IMR-90 (cell line): Measurements from ENCODE around the gene CCDC27. TPM values are rescaled to one million over a fixed set of nuclear protein-coding genes. Genes with fewer than 3 reads are reported as not detected.

Experiments
- ATAC-seq: fragments of 200-7000 bp; cut with Tn5 transposase; 2 replicates; pipeline ENCODE4 v1.9.1; 2020; ENCODE audit warnings: low read depth, mild to moderate bottlenecking, moderate library complexity
- BruUV-seq: library from RNA; stranded (reverse); fragments of 400-500 nt; replicated peaks from 2 replicates; lab custom pipeline; 2021; lab: Mats Ljungman, UMichigan
- CTCF ChIA-PET: fragments of 300-600 bp; formaldehyde crosslinking; extraction: SDS; loops from one replicate; lab custom pipeline; 2021; ENCODE audit warnings: antibody characterized with exemption; lab: Yijun Ruan, JAX
- POLR2A ChIA-PET: fragments of 300-600 bp; sonication (Branson Sonifier 250); formaldehyde crosslinking; loops from one replicate; lab custom pipeline; 2022; ENCODE audit warnings: antibody characterized with exemption; ENCODE audit not compliant: unreplicated experiment; lab: Charles Lee
- DNase-seq: peaks from one replicate; pipeline ENCODE4 v3.0.0; 2013
- H2AFZ ChIP-seq: replicated peaks from 2 replicates; pipeline ENCODE3; 2013; ENCODE audit warnings: low read length, mild to moderate bottlenecking; ENCODE audit not compliant: poor library complexity
- H2AK5ac ChIP-seq: 2 replicates; pipeline ENCODE4 v1.6.1; 2013; ENCODE audit warnings: low read depth, low read length, inconsistent platforms
- H2AK9ac ChIP-seq: replicated peaks from 2 replicates; pipeline ENCODE3; 2013; ENCODE audit warnings: mild to moderate bottlenecking, low read depth, low read length, moderate library complexity; ENCODE audit not compliant: poor library complexity
- H2BK120ac ChIP-seq: 2 replicates; pipeline ENCODE4 v1.6.1; 2013; ENCODE audit warnings: low read depth, low read length, inconsistent platforms
- H2BK15ac ChIP-seq: 3 replicates; pipeline ENCODE4 v1.6.1; 2013; ENCODE audit warnings: low read depth, low read length, inconsistent platforms
- H2BK20ac ChIP-seq: 2 replicates; pipeline ENCODE4 v1.6.1; 2013; ENCODE audit warnings: low read depth, mild to moderate bottlenecking, inconsistent platforms, low read length, moderate library complexity
- H2BK5ac ChIP-seq: 2 replicates; pipeline ENCODE4 v1.6.1; 2013; ENCODE audit warnings: mild to moderate bottlenecking, low read depth, low read length, inconsistent platforms; ENCODE audit not compliant: poor library complexity, severe bottlenecking
- H3K14ac ChIP-seq: replicated peaks from 2 replicates; pipeline ENCODE4 v1.6.1; 2013; ENCODE audit warnings: low read depth, low read length, inconsistent platforms
- H3K18ac ChIP-seq: 2 replicates; pipeline ENCODE4 v1.6.1; 2013; ENCODE audit warnings: low read depth, low read length, control low read depth
- H3K23ac ChIP-seq: 2 replicates; pipeline ENCODE4 v1.6.1; 2013; ENCODE audit warnings: low read depth, low read length, inconsistent platforms
- H3K27ac ChIP-seq: 2 replicates; pipeline ENCODE4 v1.5.1; 2013; ENCODE audit warnings: mild to moderate bottlenecking, control low read depth, low read length; ENCODE audit not compliant: insufficient read depth
- H3K27me3 ChIP-seq: 2 replicates; pipeline ENCODE4 v1.6.1; 2013; ENCODE audit warnings: low read length; ENCODE audit not compliant: control insufficient read depth, insufficient read depth
- H3K36me3 ChIP-seq: 2 replicates; pipeline ENCODE4 v1.6.1; 2013; ENCODE audit warnings: low read length, mixed read lengths; ENCODE audit not compliant: control insufficient read depth, insufficient read depth
- H3K4ac ChIP-seq: 2 replicates; pipeline ENCODE4 v1.6.1; 2013; ENCODE audit warnings: low read depth, low read length, inconsistent platforms
- H3K4me1 ChIP-seq: 2 replicates; pipeline ENCODE4 v1.6.1; 2013; ENCODE audit warnings: low read length, mixed read lengths; ENCODE audit not compliant: control insufficient read depth, insufficient read depth
- H3K4me2 ChIP-seq: 2 replicates; pipeline ENCODE4 v1.6.1; 2013; ENCODE audit warnings: low read depth, mild to moderate bottlenecking, control low read depth, low read length, moderate library complexity
- H3K4me3 ChIP-seq: 2 replicates; pipeline ENCODE4 v1.5.1; 2013; ENCODE audit warnings: low read depth, mild to moderate bottlenecking, control low read depth, low read length, moderate library complexity; ENCODE audit not compliant: insufficient read depth
- H3K56ac ChIP-seq: 2 replicates; pipeline ENCODE4 v1.6.1; 2013; ENCODE audit warnings: low read length, inconsistent platforms; ENCODE audit not compliant: insufficient read depth; ENCODE audit errors: extremely low read depth
- H3K79me1 ChIP-seq, 2 experiments: 2 replicates each; pipeline ENCODE4 v1.6.1; 2013; ENCODE audit warnings: low read length in 2 of 2, inconsistent platforms in 1 of 2, low read depth in 1 of 2
- H3K9ac ChIP-seq: 2 replicates; pipeline ENCODE4 v1.6.1; 2013; ENCODE audit warnings: low read depth, low read length, control low read depth
- H3K9me1 ChIP-seq: 2 replicates; pipeline ENCODE4 v1.6.1; 2013; ENCODE audit warnings: low read length, inconsistent platforms; ENCODE audit not compliant: insufficient read depth
- H3K9me3 ChIP-seq: 2 replicates; pipeline ENCODE4 v1.6.1; 2013; ENCODE audit warnings: low read length; ENCODE audit not compliant: control insufficient read depth, insufficient read depth
- H4K20me1 ChIP-seq: 2 replicates; pipeline ENCODE4 v1.6.1; 2013; ENCODE audit warnings: low read length, inconsistent platforms; ENCODE audit not compliant: insufficient read depth
- H4K5ac ChIP-seq: 2 replicates; pipeline ENCODE4 v1.6.1; 2013; ENCODE audit warnings: mild to moderate bottlenecking, low read depth, low read length, control low read depth
- H4K8ac ChIP-seq, 2 experiments: 2 replicates each; pipeline ENCODE4 v1.6.1; 2013; ENCODE audit warnings: low read depth in 2 of 2, low read length in 2 of 2, control low read depth in 1 of 2, inconsistent platforms in 1 of 2
- H4K91ac ChIP-seq: 2 replicates; pipeline ENCODE4 v1.6.1; 2013; ENCODE audit warnings: low read depth, low read length, inconsistent platforms; ENCODE audit not compliant: insufficient read depth
- BHLHE40 ChIP-seq: fragments of 150-350 bp; IDR thresholded peaks from 2 replicates; pipeline ENCODE4 v1.6.1; 2016; ENCODE audit warnings: mild to moderate bottlenecking, low read depth, low read length
- CEBPB ChIP-seq: IDR thresholded peaks from 2 replicates; pipeline ENCODE4 v1.6.1; 2012; ENCODE audit warnings: low read depth, low read length, improper control_type of control experiment
- CHD1 ChIP-seq: IDR thresholded peaks from 2 replicates; pipeline ENCODE4 v1.6.1; 2012; ENCODE audit warnings: low read depth, low read length, improper control_type of control experiment
- CTCF ChIP-seq: conservative IDR thresholded peaks from 2 replicates; pipeline ENCODE4 v1.5.1; 2012; ENCODE audit warnings: mild to moderate bottlenecking, low read depth, low read length, improper control_type of control experiment
- ELK1 ChIP-seq: fragments of 150-350 bp; IDR thresholded peaks from 2 replicates; pipeline ENCODE4 v1.6.1; 2016; ENCODE audit warnings: low read depth, mild to moderate bottlenecking, low read length, moderate library complexity, borderline replicate concordance
- FOS ChIP-seq: fragments of 150-350 bp; IDR thresholded peaks from 2 replicates; pipeline ENCODE4 v1.6.1; 2016; ENCODE audit warnings: low read depth, low read length
- MAFK ChIP-seq: IDR thresholded peaks from 2 replicates; pipeline ENCODE4 v1.6.1; 2012; ENCODE audit warnings: low read depth, low read length, improper control_type of control experiment
- MAZ ChIP-seq: IDR thresholded peaks from 2 replicates; pipeline ENCODE4 v1.6.1; 2012; ENCODE audit warnings: low read depth, mild to moderate bottlenecking, low read length, improper control_type of control experiment, moderate library complexity, borderline replicate concordance
- MXI1 ChIP-seq: IDR thresholded peaks from 2 replicates; pipeline ENCODE4 v1.6.1; 2012; ENCODE audit warnings: low read depth, mild to moderate bottlenecking, low read length, moderate library complexity, borderline replicate concordance
- NFE2L2 ChIP-seq: fragments of 150-350 bp; IDR thresholded peaks from 2 replicates; pipeline ENCODE4 v1.6.1; 2016; ENCODE audit warnings: low read depth, mild to moderate bottlenecking, low read length
- POLR2A ChIP-seq: IDR thresholded peaks from 2 replicates; pipeline ENCODE4 v1.6.1; 2012; ENCODE audit warnings: mild to moderate bottlenecking, low read depth, low read length
- RAD21 ChIP-seq: IDR thresholded peaks from 2 replicates; pipeline ENCODE4 v1.6.1; 2012; ENCODE audit warnings: low read length, improper control_type of control experiment
- RCOR1 ChIP-seq: IDR thresholded peaks from 2 replicates; pipeline ENCODE4 v1.6.1; 2012; ENCODE audit warnings: mild to moderate bottlenecking, low read length, improper control_type of control experiment; ENCODE audit not compliant: insufficient replicate concordance
- RFX5 ChIP-seq: IDR thresholded peaks from 2 replicates; pipeline ENCODE4 v1.8.0; 2012; ENCODE audit warnings: low read depth, mild to moderate bottlenecking, low read length, moderate library complexity
- SMC3 ChIP-seq: fragments of 150-350 bp; IDR thresholded peaks from 2 replicates; pipeline ENCODE4 v1.6.1; 2016; ENCODE audit warnings: low read depth, mild to moderate bottlenecking, antibody characterized with exemption, low read length, moderate library complexity
- USF2 ChIP-seq: fragments of 150-350 bp; IDR thresholded peaks from 2 replicates; pipeline ENCODE4 v1.6.1; 2017; ENCODE audit warnings: mild to moderate bottlenecking, antibody characterized with exemption, low read length, low read depth
- WGBS, 2 experiments: methylation state at CpG; one replicate each; pipeline versions ENCODE4 v1.1.5 to v1.1.7; 2013; ENCODE audit warnings: missing lambda C conversion rate in 2 of 2; ENCODE audit not compliant: insufficient read length in 1 of 2; ENCODE audit errors: extremely low coverage in 2 of 2; 5-methylcytosine and 5-hydroxymethylcytosine counted together
- dilution Hi-C: fragments of 300-500 bp; cut with HindIII; formaldehyde crosslinking; loops from one replicate; pipeline ENCODE4 v1.14.3; 2018; ENCODE audit warnings: low sequenced_read_pairs; ENCODE audit not compliant: unreplicated experiment
- in situ Hi-C: fragments of 300-500 bp; cut with MboI; formaldehyde crosslinking; loops from 3 replicates; pipeline ENCODE4 v1.14.3; 2019; ENCODE audit warnings: low sequenced_read_pairs, inconsistent platforms, mixed read lengths
- intact Hi-C: fragments of 100-400 bp; cut with micrococcal nuclease; formaldehyde crosslinking; loops from 2 replicates; pipeline ENCODE4 v1.10.0; 2022
- polyA plus RNA-seq, 3 experiments: library from polyadenylated mRNA; depleted of rRNA; stranded (reverse); fragments of >200 nt; gene quantifications; 2 replicates each; pipeline ENCODE4 v1.2.3, GENCODE V29; 2012; ENCODE audit warnings: low replicate concordance in 1 of 3
- total RNA-seq: library from RNA; depleted of rRNA; stranded (reverse); fragments of >200 nt; gene quantifications from 2 replicates; pipeline ENCODE4 v1.2.3, GENCODE V29; 2012

The CCDC27 gene
- total and polyA plus RNA-seq, 2 of the 4 experiments (the other 2 are of a cell fraction) = not detected

- H3K4me2 ChIP-seq = no peak overlapping the region
- H3K9me3 ChIP-seq = no peaks in the 10 kb centered on the region
- in situ Hi-C loops = no loop called here
- no peak overlapping the region for H4K91ac ChIP-seq
- no peak overlapping the region for H3K4me3 ChIP-seq
- peaks cover 75% of the 10 kb centered on the region for H3K27me3 ChIP-seq
- H2BK120ac ChIP-seq = no peak overlapping the region
- no peaks in the 10 kb centered on the region for H3K4me1 ChIP-seq
- H4K8ac ChIP-seq = no peak overlapping the region
- BruUV-seq = no TSS peak
- H3K36me3 ChIP-seq = no peaks in the 10 kb centered on the region
- no peak overlapping the region for H2AK9ac ChIP-seq
- ChIA-PET POLR2A (no interaction called here), CTCF (no interaction called here)
- H2AFZ ChIP-seq = no peak overlapping the region
- no peak overlapping the region for H4K5ac ChIP-seq
- H4K20me1 ChIP-seq = no peaks in the 10 kb centered on the region
- WGBS, 2 experiments = no CpG with 5 or more reads among the region's 15 CpGs
- no peak overlapping the region for H3K18ac ChIP-seq
- H2BK20ac ChIP-seq = no peak overlapping the region
- H3K4ac ChIP-seq = no peak overlapping the region
- H2AK5ac ChIP-seq = no peak overlapping the region
- no peaks in the 10 kb centered on the region for H3K79me1 ChIP-seq
- no peak overlapping the region for H3K23ac ChIP-seq
- no peak overlapping the region for H2BK5ac ChIP-seq
- dilution Hi-C loops = no loop called here
- no peaks in the 10 kb centered on the region for H3K9me1 ChIP-seq
- H3K14ac ChIP-seq = no peak overlapping the region
- no peak overlapping the region for H2BK15ac ChIP-seq
- no peak for TF ChIP-seq FOS
- no peak for TF ChIP-seq MAZ
- TF ChIP-seq NFE2L2 = no peak
- no peak for TF ChIP-seq CEBPB
- no peak for TF ChIP-seq SMC3
- TF ChIP-seq POLR2A = no peak
- TF ChIP-seq RAD21 = no peak
- no peak for TF ChIP-seq RFX5
- TF ChIP-seq RCOR1 = no peak
- no peak for TF ChIP-seq MAFK
- TF ChIP-seq MXI1 = no peak
- TF ChIP-seq CHD1 = no peak
- no peak for TF ChIP-seq BHLHE40
- TF ChIP-seq CTCF = no peak
- no peak for TF ChIP-seq USF2
- no peak for TF ChIP-seq ELK1
- DNase-seq = no peak
- no peak for ATAC-seq
- no peak overlapping the region for H3K56ac ChIP-seq
- H3K9ac ChIP-seq = no peak overlapping the region
- intact Hi-C loops = no loop called here
- H3K27ac ChIP-seq = no peak overlapping the region
Observed at GRCh38 chr1:3710251-3710650, 42.0 kb upstream of the CCDC27 start.
